Measurements from ENCODE around the gene RFPL2. TPM values are rescaled to one million over a fixed set of nuclear protein-coding genes. Genes with fewer than 3 reads are reported as not detected.
"Not testable (repeated sequence)": the region's sequence is repeated elsewhere in the genome, so short reads cannot be mapped to it uniquely, and the experiment has no call there.

Gene RFPL2
- total RNA-seq, 1 experiment from 2014 or later = not detected

GRCh38 chr22:32158712-32159533, 46.0 kb downstream of the RFPL2 start, which contains the start of gene C22orf42:
Gene C22orf42 (minus strand): TSS chr22:32159303. CDS start chr22:32159215, 88 bp downstream.
- H3K27me3 ChIP-seq (replicated peaks; ENCODE audit: insufficient read depth, low read depth, low read length, poor library complexity) = peaks cover 39% of the 10 kb centered on the region
- CTCF ChIA-PET = no interaction called here
- POLR2A ChIA-PET (ENCODE audit: low non-redundant PET) = no interaction called here
- H3K9me3 ChIP-seq (ENCODE audit: low read depth, low read length, poor library complexity, severe bottlenecking) = no peaks in the 10 kb centered on the region
- no peak within 1 kb of the TSS for H3K27ac ChIP-seq (ENCODE audit: low read depth, low read length, poor library complexity, severe bottlenecking)
- no TSS peak for BruUV-seq (replicated peaks)
- intact Hi-C loops (cut with micrococcal nuclease; ENCODE audit: unreplicated experiment) = no loop called here
- TF ChIP-seq, protein P1, sequence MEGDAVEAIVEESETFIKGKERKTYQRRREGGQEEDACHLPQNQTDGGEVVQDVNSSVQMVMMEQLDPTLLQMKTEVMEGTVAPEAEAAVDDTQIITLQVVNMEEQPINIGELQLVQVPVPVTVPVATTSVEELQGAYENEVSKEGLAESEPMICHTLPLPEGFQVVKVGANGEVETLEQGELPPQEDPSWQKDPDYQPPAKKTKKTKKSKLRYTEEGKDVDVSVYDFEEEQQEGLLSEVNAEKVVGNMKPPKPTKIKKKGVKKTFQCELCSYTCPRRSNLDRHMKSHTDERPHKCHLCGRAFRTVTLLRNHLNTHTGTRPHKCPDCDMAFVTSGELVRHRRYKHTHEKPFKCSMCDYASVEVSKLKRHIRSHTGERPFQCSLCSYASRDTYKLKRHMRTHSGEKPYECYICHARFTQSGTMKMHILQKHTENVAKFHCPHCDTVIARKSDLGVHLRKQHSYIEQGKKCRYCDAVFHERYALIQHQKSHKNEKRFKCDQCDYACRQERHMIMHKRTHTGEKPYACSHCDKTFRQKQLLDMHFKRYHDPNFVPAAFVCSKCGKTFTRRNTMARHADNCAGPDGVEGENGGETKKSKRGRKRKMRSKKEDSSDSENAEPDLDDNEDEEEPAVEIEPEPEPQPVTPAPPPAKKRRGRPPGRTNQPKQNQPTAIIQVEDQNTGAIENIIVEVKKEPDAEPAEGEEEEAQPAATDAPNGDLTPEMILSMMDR (conservative IDR thresholded peaks at IDR 0.05; ENCODE audit: low read depth, low read length) = no peak
- no peak for TF ChIP-seq EZH2 (IDR thresholded peaks at IDR 0.05; ENCODE audit: borderline replicate concordance, low read depth, low read length, poor library complexity, severe bottlenecking)
- no peaks in the 10 kb centered on the region for H3K36me3 ChIP-seq (ENCODE audit: insufficient read depth, low read length, poor library complexity, severe bottlenecking)
- no peak within 1 kb of the TSS for H3K4me3 ChIP-seq (ENCODE audit: low read depth, low read length, poor library complexity, severe bottlenecking)
- DNase-seq (ENCODE audit: low spot score) = no peak
- H3K4me1 ChIP-seq (ENCODE audit: insufficient read depth, low read length, poor library complexity, severe bottlenecking) = no peaks in the 10 kb centered on the region

GRCh38 chr22:32157632-32158031, 47.2 kb downstream of the RFPL2 start:
- H3K27ac ChIP-seq (ENCODE audit: low read depth, low read length, poor library complexity, severe bottlenecking); intact Hi-C loops (cut with micrococcal nuclease; ENCODE audit: unreplicated experiment); DNase-seq (ENCODE audit: low spot score): not testable (repeated sequence)

GRCh38 chr22:32154727-32155126, 50.1 kb downstream of the RFPL2 start:
- CTCF ChIA-PET; H3K27ac ChIP-seq (ENCODE audit: low read depth, low read length, poor library complexity, severe bottlenecking); POLR2A ChIA-PET (ENCODE audit: low non-redundant PET); H3K4me3 ChIP-seq (ENCODE audit: low read depth, low read length, poor library complexity, severe bottlenecking); H3K9me3 ChIP-seq (ENCODE audit: low read depth, low read length, poor library complexity, severe bottlenecking); H3K36me3 ChIP-seq (ENCODE audit: insufficient read depth, low read length, poor library complexity, severe bottlenecking); DNase-seq (ENCODE audit: low spot score); intact Hi-C loops (cut with micrococcal nuclease; ENCODE audit: unreplicated experiment); BruUV-seq (replicated peaks); H3K4me1 ChIP-seq (ENCODE audit: insufficient read depth, low read length, poor library complexity, severe bottlenecking): not testable (repeated sequence)
- H3K27me3 ChIP-seq (replicated peaks; ENCODE audit: insufficient read depth, low read depth, low read length, poor library complexity) = peaks cover 16% of the 10 kb centered on the region

More at GRCh38 chr22:32157632-32158031, 47.2 kb downstream of the RFPL2 start:
- BruUV-seq (replicated peaks); H3K36me3 ChIP-seq (ENCODE audit: insufficient read depth, low read length, poor library complexity, severe bottlenecking); H3K4me3 ChIP-seq (ENCODE audit: low read depth, low read length, poor library complexity, severe bottlenecking); POLR2A ChIA-PET (ENCODE audit: low non-redundant PET); H3K9me3 ChIP-seq (ENCODE audit: low read depth, low read length, poor library complexity, severe bottlenecking); CTCF ChIA-PET; H3K4me1 ChIP-seq (ENCODE audit: insufficient read depth, low read length, poor library complexity, severe bottlenecking): not testable (repeated sequence)
- H3K27me3 ChIP-seq (replicated peaks; ENCODE audit: insufficient read depth, low read depth, low read length, poor library complexity) = peaks cover 27% of the 10 kb centered on the region

- H3K36me3 ChIP-seq (ENCODE audit: insufficient read depth, low read length, poor library complexity, severe bottlenecking); H3K27ac ChIP-seq (ENCODE audit: low read depth, low read length, poor library complexity, severe bottlenecking); H3K27me3 ChIP-seq (replicated peaks; ENCODE audit: insufficient read depth, low read depth, low read length, poor library complexity); H3K4me3 ChIP-seq (ENCODE audit: low read depth, low read length, poor library complexity, severe bottlenecking); BruUV-seq (replicated peaks); POLR2A ChIA-PET (ENCODE audit: low non-redundant PET); CTCF ChIA-PET; H3K9me3 ChIP-seq (ENCODE audit: low read depth, low read length, poor library complexity, severe bottlenecking); H3K4me1 ChIP-seq (ENCODE audit: insufficient read depth, low read length, poor library complexity, severe bottlenecking); DNase-seq (ENCODE audit: low spot score); intact Hi-C loops (cut with micrococcal nuclease; ENCODE audit: unreplicated experiment): not testable (repeated sequence)
These were observed 53.2 kb downstream of the RFPL2 start for GRCh38 chr22:32151641-32152040.

DNA sequence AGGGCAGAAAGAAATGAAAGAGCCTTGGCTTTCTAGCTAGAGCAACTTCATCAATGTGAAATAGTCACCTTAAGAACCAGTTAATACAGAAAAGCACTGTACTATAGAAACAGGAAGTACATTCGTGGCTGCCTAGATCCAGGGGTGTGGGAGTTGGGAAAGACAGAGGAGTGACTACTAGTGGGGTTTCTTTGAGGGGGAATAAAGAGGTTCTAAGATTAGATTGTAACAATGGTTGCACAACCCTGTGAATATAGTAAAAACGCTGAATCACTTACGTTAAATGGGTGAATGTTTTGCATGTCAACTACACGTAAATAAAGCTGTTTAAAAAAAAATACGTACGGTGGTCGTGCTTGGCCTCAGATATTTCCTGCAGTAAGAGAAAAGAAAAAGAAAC, 54.2 kb downstream of the RFPL2 start:
- BruUV-seq (replicated peaks); H3K4me3 ChIP-seq (ENCODE audit: low read depth, low read length, poor library complexity, severe bottlenecking); POLR2A ChIA-PET (ENCODE audit: low non-redundant PET); H3K4me1 ChIP-seq (ENCODE audit: insufficient read depth, low read length, poor library complexity, severe bottlenecking); H3K36me3 ChIP-seq (ENCODE audit: insufficient read depth, low read length, poor library complexity, severe bottlenecking); H3K27ac ChIP-seq (ENCODE audit: low read depth, low read length, poor library complexity, severe bottlenecking); H3K27me3 ChIP-seq (replicated peaks; ENCODE audit: insufficient read depth, low read depth, low read length, poor library complexity); CTCF ChIA-PET; H3K9me3 ChIP-seq (ENCODE audit: low read depth, low read length, poor library complexity, severe bottlenecking); intact Hi-C loops (cut with micrococcal nuclease; ENCODE audit: unreplicated experiment); DNase-seq (ENCODE audit: low spot score): not testable (repeated sequence)

DNA sequence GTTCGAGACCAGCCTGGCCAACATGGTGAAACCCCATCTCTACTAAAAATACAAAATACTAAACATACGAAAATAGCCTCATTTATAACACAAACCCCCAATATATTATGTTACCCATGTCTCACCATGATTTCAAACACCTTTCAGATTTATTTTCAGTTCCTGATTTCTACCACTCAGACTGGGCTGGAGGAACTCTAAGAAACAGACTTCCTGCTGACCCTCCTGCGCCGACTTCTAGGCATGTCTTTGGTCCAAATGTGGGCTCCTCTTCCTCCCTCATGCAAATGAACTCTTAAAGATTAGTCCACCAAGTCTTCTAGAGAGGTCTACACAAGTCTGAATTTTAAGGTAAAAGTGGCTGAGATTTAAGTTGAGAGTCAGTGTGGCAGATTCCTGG, 56.5 kb downstream of the RFPL2 start:
- DNase-seq (ENCODE audit: low spot score); H3K27ac ChIP-seq (ENCODE audit: low read depth, low read length, poor library complexity, severe bottlenecking); H3K36me3 ChIP-seq (ENCODE audit: insufficient read depth, low read length, poor library complexity, severe bottlenecking); H3K4me3 ChIP-seq (ENCODE audit: low read depth, low read length, poor library complexity, severe bottlenecking); H3K9me3 ChIP-seq (ENCODE audit: low read depth, low read length, poor library complexity, severe bottlenecking); BruUV-seq (replicated peaks); CTCF ChIA-PET; H3K4me1 ChIP-seq (ENCODE audit: insufficient read depth, low read length, poor library complexity, severe bottlenecking); intact Hi-C loops (cut with micrococcal nuclease; ENCODE audit: unreplicated experiment); H3K27me3 ChIP-seq (replicated peaks; ENCODE audit: insufficient read depth, low read depth, low read length, poor library complexity); POLR2A ChIA-PET (ENCODE audit: low non-redundant PET): not testable (repeated sequence)

- intact Hi-C loops (cut with micrococcal nuclease; ENCODE audit: unreplicated experiment); H3K4me1 ChIP-seq (ENCODE audit: insufficient read depth, low read length, poor library complexity, severe bottlenecking); DNase-seq (ENCODE audit: low spot score); H3K9me3 ChIP-seq (ENCODE audit: low read depth, low read length, poor library complexity, severe bottlenecking); H3K36me3 ChIP-seq (ENCODE audit: insufficient read depth, low read length, poor library complexity, severe bottlenecking); H3K27me3 ChIP-seq (replicated peaks; ENCODE audit: insufficient read depth, low read depth, low read length, poor library complexity); POLR2A ChIA-PET (ENCODE audit: low non-redundant PET); BruUV-seq (replicated peaks); H3K4me3 ChIP-seq (ENCODE audit: low read depth, low read length, poor library complexity, severe bottlenecking); H3K27ac ChIP-seq (ENCODE audit: low read depth, low read length, poor library complexity, severe bottlenecking); CTCF ChIA-PET: not testable (repeated sequence)
These were observed 57.7 kb downstream of the RFPL2 start for GRCh38 chr22:32147128-32147527.
